ENCODE measurements around the gene SMAD5. TPM values are rescaled to one million over a fixed set of nuclear protein-coding genes. Genes with fewer than 3 reads are reported as not detected.

SMAD5 gene
- total RNA-seq, 1 donor = 25.3 TPM

GRCh38 chr5:136212252-136212721 is 79.6 kb downstream of the SMAD5 start:
- peak; percentile 2 to 55 (median 26) for DNase-seq (ENCODE audit: low read depth in 2 of 3, low spot score in 2 of 3)

GRCh38 chr5:136213919-136214493 is 81.4 kb downstream of the SMAD5 start:
- no peak for DNase-seq (ENCODE audit: low read depth in 2 of 3, low spot score in 2 of 3)

- no peak for DNase-seq (ENCODE audit: low read depth in 2 of 3, low spot score in 2 of 3)
These were observed 83.2 kb downstream of the SMAD5 start for GRCh38 chr5:136215812-136216211.

GRCh38 chr5:136216230-136216629 is 83.6 kb downstream of the SMAD5 start:
- no peak for DNase-seq (ENCODE audit: low read depth in 2 of 3, low spot score in 2 of 3)

- DNase-seq (ENCODE audit: low read depth in 2 of 3, low spot score in 2 of 3) = no peak
These were observed 88.7 kb downstream of the SMAD5 start for GRCh38 chr5:136221340-136221739.

- DNase-seq (ENCODE audit: low read depth in 2 of 3, low spot score in 2 of 3) = no peak
These were observed 90.1 kb downstream of the SMAD5 start for GRCh38 chr5:136222580-136223235.

- DNase-seq (ENCODE audit: low read depth in 2 of 3, low spot score in 2 of 3) = no peak
These were observed 93.2 kb downstream of the SMAD5 start for GRCh38 chr5:136225796-136226195.

GRCh38 chr5:136226401-136226800 is 93.8 kb downstream of the SMAD5 start:
- DNase-seq (ENCODE audit: low read depth in 2 of 3, low spot score in 2 of 3) = no peak

- no peak for DNase-seq (ENCODE audit: low read depth in 2 of 3, low spot score in 2 of 3)
These were observed 95.6 kb downstream of the SMAD5 start for GRCh38 chr5:136228136-136228757.

GRCh38 chr5:136230176-136230575 is 97.5 kb downstream of the SMAD5 start:
- DNase-seq (ENCODE audit: low read depth in 2 of 3, low spot score in 2 of 3) = no peak

GRCh38 chr5:136232316-136232715 is 99.7 kb downstream of the SMAD5 start:
- DNase-seq (ENCODE audit: low read depth in 2 of 3, low spot score in 2 of 3) = no peak

Small RNA genes within 50 kb of the gene (small RNA-seq; reads per million reads assigned to genes)
- gene RF02173 (not detected), gene RF02175 (not detected), gene RF02176 (not detected)

Other genes with a start within 250 kb of the SMAD5 start
- not detected for gene IL9, start 237.0 kb upstream of the SMAD5 start, total RNA-seq
- gene LECT2, start 177.9 kb upstream of the SMAD5 start, total RNA-seq = not detected
- 2.2 TPM for gene TGFBI, start 103.9 kb upstream of the SMAD5 start, total RNA-seq
- not detected for gene SMIM32, start 60.3 kb downstream of the SMAD5 start, total RNA-seq
- gene TRPC7, start 232.7 kb downstream of the SMAD5 start, total RNA-seq = under 0.01 TPM